ENCODE measurements around the gene GAS7.

The GAS7 gene

GRCh38 chr17:9907131-9907530 is 291.3 kb downstream of the GAS7 start:
- DNase-seq = no peak

DNA sequence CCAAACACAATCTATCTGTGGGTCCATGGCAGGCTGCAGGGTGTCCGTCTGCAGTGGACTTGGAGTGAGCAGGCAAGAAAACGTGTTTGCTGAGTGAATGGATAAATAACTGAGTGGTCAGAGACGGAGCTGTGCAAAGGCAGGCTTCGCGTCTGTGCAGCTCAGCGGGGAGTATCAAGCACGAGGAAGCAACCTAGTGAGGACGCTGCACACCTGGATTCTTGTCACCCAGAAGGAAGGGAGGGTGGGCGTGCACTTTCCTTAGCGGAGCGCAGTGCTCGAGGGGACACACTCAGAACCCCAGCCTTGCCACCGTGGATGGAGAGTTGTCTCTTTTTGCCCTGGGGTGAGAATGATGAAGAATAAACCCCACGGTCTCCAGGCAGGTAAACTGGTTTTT is 291.8 kb downstream of the GAS7 start:
- no peak for DNase-seq

GRCh38 chr17:9905902-9906301 is 292.5 kb downstream of the GAS7 start:
- DNase-seq = peak in 1 of 2 donors; percentile 7

DNA sequence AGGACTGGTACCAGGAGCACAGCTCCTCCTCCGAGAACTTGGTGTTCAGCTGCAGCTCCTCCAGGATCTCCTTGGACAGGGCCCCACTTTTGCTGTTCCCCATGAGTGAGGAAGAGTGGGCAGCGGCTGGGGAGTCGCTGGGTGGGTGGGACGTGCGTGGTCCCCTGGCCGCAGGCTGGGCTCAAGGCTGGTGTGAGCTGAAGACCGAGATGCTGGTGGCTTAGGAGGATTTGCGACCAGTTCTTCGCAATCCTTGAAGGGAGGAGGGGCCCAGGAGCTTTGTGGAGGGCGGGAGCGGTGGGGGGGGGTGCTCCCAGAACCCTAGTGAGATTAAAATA is 293.4 kb downstream of the GAS7 start, which contains the start of gene RCVRN:
RCVRN (minus strand) TSS at position 194 of the 338 bp plus-strand sequence; CDS start at position 103, 91 bp downstream.
- no peak for DNase-seq

DNA sequence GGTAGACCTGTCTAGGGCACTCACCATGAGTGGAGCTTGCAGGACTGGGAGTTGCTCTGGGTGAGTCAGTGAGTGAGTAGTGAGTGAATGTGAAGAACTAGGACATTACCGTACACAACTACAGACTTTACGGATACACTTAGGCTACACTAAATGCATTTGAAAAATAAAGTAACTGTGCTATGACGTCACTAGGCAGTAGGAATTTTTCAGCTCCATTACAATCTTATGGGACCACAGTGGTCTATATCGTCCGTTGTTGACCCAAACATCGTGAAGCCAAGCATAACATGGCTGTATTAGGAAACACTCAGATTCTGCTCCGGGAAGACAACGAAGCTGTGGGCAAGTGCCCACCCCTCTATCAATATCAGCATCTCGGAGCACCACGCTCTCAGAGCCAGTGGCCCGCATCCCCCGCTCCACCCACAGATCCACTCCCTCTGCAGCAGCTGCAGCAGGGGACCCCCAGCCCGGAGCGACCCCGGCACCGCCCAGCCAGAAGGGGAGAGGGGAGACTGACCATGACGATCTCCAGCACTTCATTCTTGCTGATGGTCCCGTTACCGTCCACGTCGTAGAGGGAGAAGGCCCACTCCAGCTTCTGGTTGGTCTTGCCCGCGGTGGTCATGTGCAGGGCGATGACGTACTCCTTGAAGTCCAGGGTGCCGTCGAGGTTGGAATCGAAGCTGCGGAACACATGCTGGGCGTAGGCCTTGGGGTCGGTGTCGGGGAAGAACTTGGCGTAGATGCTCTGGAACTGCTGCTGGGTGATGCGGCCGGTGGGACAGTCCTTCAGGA is 293.9 kb downstream of the GAS7 start:
- DNase-seq = no peak

DNA sequence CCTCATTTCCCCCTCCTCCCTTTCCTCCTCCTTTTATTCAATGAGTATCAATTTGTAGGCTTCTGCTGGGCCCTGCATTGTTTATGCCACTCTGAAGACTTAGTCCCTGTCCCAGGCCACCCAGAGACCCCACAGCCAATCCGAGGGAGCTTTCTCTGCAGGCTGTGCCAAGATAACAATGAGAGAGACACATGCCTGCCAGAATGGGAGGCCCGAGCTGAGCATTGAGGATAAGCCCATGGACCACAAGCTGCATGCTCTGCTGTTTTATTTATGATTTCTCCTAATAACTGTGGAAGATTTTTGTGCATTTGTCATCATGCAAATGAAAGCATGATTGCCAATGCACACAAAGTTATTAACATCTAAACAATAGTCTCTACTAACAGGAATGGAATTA is 296.3 kb downstream of the GAS7 start:
- DNase-seq = no peak

- DNase-seq = no peak
Observed at GRCh38 chr17:9900784-9901183, 297.6 kb downstream of the GAS7 start.

GRCh38 chr17:9900044-9900594 is 298.3 kb downstream of the GAS7 start:
- DNase-seq = no peak

DNA sequence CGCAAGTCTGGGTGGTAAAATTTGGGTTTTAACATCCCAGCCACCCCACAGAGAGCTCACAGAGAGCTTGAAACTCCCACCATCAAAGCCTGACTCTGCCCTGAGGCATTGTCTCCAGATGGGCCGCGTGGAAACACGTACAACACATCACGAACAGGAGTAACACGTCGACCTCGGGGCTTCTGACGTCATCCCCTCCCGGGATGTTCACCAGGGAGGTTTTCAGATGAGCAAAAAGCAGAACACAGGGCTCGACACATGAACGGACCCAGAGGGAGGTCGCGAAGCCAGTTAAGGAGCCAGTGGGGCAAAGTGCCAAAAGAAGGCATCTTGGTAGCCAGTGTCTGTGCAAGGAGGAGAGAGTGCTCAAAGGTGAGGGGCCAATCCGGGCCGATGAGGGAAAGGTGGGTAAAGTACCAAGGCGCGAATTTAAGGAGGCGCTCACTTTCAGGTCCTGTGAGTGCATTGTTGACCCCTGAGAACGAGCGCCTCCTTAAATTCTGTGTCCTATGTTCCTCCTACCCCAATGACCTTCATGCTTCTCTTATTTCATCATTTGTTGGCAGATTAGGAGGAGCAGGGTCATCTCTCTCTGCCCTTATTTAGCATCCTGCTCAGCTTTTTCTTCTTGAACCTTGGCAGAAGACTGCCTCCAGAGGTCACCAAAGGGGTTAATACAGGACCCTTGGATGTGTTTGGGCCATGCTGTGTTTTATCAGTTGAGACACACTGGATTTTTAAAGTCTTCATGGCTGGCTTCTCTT is 298.9 kb downstream of the GAS7 start:
- no peak for DNase-seq

GRCh38 chr17:9898812-9899211 is 299.6 kb downstream of the GAS7 start:
- no peak for DNase-seq

DNA sequence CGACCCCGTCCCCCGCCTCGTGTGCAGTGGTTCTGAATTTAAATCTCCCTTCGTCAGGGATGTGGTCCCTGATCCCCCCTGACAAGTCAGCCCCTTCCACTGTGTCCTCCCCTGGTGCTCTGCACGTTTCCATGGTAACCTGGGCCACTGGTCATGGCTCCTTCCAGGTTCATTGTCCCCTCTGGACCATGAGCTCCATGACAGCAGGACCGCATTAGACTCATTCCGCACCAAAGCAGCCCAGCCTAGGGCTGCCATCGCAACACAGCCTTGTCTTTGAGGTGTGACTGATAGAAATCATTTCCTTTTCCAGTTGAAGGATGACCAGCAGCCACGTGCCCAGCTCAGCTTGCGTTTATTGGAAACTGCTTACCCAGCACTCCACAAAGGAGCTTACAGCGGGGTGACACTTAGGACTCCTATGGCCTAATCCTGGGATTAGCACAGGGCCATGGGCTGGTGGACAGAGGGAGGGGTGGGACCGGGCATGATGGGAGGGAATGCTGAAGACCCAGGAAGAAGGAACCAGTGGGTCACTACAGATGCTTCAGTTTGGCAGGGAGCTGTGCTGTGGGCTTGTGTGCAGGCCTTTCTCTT is 300.9 kb downstream of the GAS7 start:
- no peak for DNase-seq

DNA sequence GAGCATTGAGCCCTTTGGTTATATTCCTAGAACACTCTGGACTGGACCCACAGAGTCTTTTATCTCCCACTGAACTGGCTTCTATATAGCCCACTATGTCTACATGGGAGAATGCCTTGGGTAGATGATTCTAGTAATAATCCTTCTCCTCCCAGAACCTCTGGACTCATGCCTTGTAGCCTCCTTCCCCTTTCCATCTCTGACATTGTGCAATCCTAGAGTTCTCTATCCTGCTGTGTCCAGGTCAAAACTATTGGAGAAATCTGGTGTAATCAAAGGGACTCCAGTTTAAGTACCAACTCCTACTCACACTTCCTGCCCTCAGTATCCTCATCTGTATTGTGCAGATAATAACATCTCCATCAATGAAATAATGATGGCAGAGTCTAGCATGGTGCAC is 302.5 kb downstream of the GAS7 start:
- no peak for DNase-seq

DNA sequence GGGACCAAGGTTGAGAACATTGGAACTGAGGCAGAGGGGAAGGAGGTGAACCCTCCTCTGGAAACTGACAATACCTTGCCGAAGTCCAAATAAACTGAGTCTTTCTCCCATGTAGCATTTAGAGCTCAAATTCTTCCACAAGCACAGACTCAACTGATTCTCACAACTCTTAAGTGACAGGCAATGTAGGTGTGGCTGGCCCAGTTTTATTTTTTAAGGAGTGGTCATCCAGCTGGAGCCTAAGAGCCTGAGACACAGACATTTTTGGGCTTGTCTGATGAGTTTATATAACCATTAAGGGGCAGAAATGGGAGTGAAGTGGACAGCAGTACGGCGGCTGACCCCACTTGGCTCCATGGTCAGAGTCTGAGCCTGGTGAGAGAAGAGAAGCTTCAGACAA is 304.2 kb downstream of the GAS7 start:
- no peak for DNase-seq

DNA sequence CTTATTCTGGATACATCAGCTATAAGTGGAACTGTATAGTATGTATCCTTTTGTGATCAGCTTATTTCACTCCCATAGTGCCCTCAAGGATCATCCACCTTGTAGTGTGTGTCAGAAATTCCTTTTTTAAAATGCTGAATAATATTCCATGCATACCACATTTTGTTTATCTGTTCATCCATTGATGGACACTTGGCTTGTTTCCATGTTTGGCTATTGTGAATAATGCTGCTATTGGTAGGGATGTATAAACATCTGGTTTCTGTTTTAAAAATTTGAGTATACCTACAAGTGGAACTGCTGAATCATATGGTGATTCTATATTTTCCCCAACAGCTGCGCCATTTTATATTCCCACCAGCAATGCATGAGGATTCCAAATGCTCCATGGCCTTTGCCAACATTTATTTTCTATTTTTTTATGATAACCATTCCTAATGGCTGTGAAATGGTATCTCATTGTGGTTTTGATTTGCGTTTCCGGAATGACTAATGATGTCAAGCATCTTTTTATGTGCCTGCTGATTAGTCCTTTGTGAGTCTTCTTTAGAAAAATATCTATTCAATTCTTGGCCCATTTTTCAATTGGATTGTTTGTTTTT is 304.9 kb downstream of the GAS7 start:
- no peak for DNase-seq

GRCh38 chr17:9890124-9890523 is 308.3 kb downstream of the GAS7 start:
- no peak for DNase-seq

DNA sequence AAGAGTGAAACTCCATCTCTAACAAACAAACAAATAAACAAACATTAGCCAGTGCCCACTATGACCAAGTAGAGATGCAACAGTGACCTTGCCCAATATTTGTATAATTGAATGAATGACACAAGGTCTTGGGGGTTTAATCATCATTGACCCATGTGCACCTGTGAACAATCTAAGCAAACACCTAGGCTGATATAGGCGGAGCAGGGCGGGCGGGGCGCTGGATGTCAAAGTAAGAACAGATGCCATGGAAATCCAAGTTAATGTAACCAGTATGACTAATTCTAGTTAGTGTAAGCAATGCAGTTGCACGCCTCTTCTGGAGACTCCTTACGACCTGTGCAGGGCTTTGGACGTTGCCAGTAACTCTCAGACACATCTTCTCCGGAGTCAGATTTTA is 310.9 kb downstream of the GAS7 start:
- no peak for DNase-seq

DNA sequence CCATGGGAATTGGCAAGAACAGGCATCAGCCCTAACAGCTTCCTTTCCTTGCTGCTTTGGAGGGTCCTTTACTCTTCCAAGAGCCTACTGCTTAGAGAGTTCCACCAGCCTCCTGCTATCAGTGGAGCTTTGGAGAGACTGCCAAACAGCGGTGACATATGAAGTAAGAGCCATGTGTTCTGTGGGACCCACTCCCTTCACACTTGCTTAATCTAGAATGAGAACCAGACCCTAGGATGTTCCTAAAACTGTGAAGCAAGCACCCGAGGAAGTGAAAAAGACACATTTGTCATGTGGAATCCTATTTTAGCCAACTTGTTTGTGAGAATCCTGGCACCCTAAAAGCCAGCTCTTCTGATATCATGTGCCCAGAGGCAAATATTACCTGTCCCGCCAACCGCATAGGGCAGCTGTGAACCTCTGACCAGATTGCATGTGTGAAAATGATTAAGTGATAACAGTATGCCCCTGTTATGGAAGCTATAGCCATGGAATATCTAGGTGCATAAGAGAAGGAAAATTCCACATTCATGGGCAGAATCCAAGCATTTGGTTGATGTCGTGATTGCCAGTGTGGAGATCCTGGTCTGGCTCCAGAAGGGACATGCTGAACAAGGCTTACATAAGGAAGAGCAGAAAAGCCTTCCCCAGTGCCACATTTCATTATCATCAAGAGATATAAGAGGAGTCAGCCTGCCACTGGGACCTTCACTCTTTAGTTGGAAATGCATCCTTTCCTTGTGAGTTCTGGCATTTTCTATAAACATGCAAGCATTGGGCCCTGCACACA is 312.1 kb downstream of the GAS7 start:
- no peak for DNase-seq

DNA sequence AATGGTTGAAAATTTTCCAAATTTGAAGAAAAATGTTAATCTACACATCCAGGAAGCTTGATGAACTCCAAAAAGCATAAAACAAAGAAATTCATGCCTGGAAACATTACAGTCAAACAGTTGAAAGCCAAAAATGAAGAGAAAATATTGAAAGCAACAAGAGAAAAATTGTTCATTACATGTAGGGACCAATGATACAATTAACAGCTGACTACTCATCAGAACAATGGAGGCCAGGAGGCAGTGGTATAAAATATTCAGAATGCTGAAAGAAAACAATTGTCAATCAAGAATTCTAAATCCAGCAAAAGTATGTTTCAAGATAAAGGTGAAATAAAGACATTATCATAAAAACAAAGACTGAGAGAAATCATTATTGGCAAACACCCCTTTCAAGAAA is 315.0 kb downstream of the GAS7 start:
- DNase-seq = no peak

DNA sequence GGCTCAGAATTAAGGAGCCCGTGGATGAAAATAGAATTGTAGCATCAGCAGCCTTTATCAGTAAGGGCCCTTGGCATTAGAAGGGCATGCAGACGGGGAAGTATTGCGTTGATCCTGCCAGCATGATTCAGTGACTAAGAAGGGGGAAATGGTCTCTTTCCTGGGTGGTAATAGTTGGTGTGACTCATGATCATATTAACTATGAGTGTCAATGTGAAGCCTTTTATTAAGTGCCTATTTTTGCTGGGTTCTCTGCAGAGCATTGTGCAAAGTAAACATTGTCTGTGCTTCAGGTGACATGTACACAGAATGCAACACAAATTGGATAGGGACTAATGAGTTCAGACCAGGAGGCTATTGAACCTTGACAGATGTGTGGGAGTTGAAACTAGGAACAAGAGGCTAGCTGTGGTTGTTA is 317.8 kb downstream of the GAS7 start:
- peak in 1 of 2 donors; percentile 2 for DNase-seq

- DNase-seq = no peak
Observed at GRCh38 chr17:9878786-9879525, 319.4 kb downstream of the GAS7 start.

GRCh38 chr17:9878356-9878755 is 320.1 kb downstream of the GAS7 start:
- no peak for DNase-seq

DNA sequence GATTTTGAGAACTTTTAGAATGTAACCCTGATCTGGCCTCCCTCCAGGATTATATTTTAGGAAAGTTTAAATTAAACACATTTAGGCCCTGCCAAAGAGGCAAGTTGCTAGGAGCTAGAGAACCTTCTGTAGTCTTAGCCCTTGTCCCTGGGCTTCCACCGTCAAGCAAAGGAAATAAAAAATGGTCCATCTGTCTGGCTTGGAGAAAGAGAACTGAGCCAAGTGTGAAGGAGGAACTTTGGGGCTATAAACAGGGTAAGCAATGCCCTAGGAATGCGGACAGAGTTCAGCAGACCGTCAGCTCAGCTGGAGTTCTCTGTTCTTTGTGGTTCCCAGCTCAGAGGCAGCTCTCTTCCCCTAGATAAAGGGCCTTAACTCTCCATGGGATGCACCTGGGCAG is 323.0 kb downstream of the GAS7 start:
- DNase-seq = no peak

Data from CD4-positive, alpha-beta T cell treated with Interleukin-1 beta for 1 hour (primary cell).